NCI-H1105 (cell line): ENCODE results near the gene PLCB3.
"Not testable (repeated sequence)": the region's sequence is repeated elsewhere in the genome, so short reads cannot be mapped to it uniquely, and the experiment has no call there.

ENCODE experiments used
- DNase-seq: peaks from one replicate; lab custom pipeline; 2025; lab: John Stamatoyannopoulos, UW

PLCB3 gene

DNA sequence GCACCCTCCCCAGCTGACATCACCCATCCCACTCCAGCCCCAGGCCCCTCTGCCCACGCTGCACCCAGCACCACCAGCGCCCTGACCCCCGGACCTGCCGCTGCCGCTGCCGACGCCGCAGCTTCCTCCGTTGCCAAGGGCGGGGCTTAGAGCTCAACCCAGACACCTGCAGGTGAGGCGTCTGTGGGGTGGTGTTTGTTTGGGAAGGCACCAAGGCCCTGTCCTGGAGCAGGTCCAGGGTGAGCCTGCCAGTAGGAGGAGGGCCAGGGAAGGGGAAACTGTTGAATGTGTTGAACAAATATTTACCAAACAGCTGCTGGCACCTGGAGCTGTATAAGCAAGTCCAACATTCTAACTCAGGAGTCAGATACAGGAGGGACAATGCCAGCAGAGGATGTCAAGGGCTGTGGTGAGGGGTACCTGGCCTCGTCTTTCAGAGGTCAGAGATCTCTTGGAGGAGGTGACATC lies 13.8 kb upstream of the PLCB3 start:
- DNase-seq, result peak; percentile 93

DNA sequence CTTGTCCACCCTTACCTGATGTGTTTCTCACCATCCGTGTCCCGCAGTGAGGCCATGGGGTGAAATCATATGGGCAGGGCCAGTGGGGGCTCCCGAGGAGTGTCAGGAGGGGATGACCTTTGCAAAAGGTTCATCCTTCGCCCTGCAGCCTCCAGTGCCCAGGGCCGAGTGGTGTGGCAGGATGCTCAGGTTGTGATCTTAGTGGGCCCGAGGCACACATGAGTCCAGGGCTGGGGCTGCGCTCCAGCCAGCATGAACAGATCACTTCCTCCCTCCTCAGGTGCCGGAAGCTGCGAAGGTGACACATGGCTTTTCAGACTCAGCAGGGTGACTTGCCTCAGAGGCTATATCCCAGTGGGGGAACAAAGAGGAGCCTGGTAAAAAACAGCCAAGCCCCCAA lies 13.3 kb upstream of the PLCB3 start:
- DNase-seq, result no peak

DNA sequence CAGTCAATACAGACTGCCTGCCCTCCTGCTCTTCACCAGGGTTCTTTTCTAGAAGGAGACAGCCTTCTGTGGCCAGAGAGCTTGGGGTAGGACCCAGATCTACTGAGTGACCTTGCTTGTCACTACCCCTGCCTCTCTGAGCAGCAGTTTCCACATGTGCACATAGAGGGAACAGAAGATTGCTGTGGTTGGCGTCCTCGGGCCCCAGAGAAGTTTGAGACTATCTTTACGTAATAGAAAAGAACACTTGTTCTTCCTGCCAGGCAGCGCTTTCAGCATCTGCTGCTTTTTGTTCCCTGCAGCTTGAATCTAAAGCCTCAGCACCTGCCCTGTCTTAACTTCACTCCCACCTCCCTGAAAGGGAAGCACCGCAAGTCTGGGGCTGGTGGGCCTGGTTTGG lies 12.3 kb upstream of the PLCB3 start:
- DNase-seq, result no peak

DNA sequence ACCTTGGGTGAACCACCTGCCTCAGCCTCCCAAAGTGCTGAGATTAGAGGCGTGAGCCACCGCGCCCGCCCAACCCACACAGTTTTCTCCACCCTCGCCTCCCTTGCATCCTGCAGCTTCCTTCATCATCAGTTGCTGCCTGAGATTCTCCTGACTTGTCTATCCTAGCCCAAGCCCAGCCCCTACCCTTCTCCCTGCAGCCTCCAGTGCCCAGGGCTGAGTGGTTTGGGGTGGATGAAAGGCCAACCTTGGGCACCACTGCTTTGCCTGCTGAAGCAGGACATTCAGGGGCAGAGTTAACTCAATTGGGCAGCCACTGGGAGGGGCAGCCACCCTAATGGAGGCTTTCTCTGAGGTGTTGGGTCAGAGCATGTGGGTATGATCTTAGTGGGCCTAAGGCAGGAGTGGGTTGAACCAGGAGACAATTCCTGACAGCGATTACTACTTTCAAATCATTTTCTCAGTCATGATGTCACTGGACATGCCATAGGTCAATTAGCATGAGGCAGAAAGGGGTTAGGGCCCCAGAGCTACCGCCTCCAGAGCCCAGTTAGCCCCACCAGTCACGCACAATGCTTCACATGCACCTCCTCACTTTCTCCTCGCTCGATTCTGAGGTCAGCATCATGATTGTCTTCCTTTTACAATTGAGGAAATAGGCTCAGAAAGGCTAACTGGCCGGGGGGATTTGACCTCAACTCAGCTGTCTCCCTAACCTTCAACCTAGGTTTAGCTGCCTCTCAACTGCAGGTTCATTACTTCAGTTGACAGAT lies 11.5 kb upstream of the PLCB3 start:
- no peak for DNase-seq

DNA sequence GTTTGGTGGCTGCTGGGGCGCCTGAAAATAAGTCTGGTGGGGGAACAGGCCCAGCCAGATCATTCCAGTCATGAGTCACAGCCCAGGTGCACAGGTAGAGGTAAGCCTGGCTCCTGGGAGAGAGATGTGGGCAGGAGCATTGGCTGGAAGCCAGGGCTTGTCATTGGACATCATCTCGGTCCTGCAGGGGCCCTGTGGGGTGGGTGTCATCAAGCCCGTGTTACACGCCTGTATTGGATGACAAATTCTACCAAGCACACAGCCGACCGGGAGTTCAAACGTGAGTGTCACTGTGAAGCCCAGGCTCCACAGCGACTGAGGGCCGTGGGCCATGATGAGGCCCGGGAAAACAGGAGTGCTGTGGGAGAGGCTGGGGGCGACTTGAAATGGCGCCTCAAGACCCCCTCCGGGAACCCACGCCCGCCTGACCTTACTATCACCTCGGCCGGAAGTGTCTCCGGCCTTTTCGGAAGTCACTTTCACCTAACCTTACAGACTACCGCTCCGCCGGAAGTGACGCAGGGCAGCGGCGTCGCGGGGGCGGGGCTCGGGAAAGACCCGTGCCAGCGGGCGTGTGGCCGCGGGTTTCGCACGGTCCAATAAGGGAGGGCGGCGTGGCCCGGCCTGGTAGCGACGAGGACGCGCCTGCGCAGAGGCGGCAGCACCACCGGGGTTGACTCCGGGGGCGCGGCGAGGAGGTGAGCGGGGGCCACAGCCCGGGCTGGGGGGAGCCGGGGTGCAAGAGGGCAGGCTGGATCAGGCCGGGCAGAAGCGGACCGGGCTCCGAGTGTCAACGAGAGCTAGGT lies 10.7 kb upstream of the PLCB3 start, which contains the start of gene FKBP2:
Gene FKBP2 (plus strand): TSS at position 661 of the 806 bp plus-strand sequence. CDS start 1,293 bp downstream, outside the sequence.
- peak; percentile 96 for DNase-seq

DNA sequence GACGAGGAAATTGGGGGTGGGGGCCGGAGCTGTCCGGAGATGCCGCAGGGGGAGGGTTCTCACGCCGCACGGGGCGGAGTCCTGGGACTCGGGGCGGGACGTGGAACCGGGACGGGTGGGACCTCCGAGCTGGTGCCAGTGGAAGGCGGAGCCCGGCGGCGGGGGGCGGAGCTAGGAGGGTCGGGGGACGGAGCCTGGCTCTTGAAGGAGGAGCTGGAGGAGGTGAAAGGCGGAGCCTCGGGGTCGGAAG lies 10.2 kb upstream of the PLCB3 start:
- peak; percentile 97 for DNase-seq

DNA sequence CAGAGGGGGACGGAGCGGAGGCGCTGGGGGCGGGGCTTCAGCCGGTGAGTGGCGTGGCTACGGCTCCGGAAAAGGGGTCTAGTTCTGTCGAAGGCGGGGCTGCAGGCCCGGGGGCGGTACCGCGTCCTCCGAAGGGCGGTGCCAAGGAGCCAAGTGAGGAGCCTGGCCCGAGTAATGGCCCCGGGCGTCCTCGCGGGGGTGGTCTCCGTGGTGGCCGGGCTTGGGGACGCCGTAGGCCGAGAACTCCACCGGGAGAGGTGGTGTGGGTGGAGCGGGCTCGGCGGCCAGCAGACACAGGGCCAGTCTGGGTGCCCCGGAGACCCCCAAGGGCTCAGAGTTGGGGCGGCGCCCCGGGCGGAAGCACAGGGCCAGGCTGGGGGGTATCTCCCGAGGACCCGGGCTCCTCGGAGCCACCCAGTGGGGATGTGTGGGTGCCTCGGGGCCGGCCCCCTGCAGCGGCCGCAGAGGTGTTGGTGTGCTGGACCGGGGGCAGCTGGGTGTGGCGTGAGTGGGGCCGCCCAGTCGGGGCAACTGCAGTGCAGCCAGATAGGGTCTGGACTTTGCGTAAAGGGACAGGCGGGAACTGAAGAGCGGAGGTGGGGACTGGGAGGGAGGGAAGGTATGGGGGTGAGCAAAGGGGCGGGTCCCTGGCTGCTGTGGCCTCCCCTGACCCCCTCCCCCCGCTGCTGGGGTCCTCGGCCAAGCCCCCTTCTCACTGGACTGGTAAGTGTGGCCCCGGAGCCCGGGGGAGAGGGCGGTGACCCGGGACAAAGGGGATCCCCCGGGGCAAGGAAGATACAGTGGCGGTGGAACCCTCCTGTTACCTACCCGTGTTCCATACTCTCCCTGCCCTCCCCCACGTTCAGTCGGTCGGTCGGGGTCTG lies 9.6 kb upstream of the PLCB3 start:
- no peak for DNase-seq

DNA sequence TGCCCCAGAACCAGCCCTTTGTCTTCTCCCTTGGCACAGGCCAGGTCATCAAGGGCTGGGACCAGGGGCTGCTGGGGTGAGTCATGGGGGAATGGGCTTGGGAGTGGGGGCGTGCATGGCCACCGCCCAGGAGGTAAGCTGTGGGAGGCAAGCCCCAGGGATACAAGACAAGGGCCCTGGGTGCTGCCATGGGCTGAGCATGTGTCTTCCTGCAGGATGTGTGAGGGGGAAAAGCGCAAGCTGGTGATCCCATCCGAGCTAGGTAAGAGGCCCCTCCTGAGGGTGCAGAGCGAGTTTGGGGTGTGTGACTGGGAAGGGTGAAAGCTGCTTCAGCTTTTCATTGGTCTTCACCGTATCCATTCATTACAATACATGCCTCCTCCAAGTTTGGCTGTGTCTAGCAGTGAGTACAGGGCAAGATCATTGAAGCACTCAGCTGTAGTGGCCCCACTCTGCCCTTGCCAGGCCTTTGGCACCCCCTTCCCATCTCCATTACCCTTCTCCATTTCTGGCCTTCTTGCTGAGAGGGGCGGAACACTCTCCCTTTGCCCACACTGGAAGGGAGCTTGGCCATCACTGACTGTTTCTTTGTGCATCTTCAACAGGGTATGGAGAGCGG lies 8.0 kb upstream of the PLCB3 start:
- DNase-seq, result no peak

DNA sequence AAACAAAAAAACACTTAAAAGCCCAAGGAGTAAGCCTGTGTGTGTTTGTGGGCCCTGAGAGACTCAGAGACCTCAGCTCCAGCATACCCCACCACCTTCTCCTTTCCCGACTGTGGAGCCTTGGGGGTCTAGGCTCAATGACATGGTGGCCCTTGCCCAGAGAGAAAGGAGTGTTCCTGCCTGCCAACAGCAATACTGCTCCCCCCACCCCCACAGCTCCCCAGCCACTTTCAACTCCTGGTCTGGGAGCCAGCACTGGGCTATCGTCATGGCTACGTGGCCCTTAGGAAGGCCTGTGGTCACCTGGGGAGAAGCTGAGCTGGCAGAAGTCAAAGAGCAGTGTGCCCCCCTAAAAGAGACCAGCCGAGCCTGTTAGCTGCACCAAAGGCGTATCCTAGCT lies 7.2 kb upstream of the PLCB3 start:
- DNase-seq, result no peak

DNA sequence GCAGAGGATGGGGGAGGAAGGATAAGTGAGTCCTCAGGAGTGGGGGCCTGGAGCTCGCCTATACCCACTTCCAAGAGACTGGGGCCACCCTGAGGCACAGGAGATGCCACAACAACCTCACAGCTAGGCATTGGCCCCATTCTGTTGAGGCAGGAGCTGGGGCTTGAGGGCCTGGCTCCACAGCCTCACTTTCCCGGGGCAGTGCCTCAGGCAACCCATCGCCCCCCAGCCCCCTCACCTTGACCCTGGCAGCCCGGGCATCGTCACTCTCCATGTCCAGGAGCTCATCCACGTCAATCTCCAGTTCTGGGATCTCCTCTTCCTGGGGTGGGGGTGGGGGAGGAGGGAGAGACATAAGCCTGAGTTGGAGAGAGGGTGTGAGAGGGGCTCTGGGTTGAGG lies 6.4 kb upstream of the PLCB3 start:
- DNase-seq, result no peak

DNA sequence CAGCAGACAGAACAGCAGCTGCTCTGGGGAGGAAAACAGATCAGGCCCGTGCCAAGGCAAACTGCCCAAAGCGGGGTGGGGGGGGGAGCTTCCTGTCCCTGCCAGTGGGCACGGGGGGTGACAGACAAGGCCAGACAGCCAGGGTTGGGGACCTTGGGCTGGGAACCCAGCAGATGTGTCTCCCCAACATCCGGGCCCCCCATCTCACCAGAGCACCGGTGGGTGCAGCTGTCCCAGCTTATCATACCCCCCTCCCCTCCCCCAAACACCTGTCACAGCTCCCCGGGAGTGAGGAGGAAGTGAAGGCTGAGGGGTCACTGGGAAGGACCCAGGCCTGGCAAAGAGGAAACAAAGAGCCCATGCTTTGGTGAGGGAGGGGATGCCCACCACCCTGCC lies 5.9 kb upstream of the PLCB3 start:
- no peak for DNase-seq

DNA sequence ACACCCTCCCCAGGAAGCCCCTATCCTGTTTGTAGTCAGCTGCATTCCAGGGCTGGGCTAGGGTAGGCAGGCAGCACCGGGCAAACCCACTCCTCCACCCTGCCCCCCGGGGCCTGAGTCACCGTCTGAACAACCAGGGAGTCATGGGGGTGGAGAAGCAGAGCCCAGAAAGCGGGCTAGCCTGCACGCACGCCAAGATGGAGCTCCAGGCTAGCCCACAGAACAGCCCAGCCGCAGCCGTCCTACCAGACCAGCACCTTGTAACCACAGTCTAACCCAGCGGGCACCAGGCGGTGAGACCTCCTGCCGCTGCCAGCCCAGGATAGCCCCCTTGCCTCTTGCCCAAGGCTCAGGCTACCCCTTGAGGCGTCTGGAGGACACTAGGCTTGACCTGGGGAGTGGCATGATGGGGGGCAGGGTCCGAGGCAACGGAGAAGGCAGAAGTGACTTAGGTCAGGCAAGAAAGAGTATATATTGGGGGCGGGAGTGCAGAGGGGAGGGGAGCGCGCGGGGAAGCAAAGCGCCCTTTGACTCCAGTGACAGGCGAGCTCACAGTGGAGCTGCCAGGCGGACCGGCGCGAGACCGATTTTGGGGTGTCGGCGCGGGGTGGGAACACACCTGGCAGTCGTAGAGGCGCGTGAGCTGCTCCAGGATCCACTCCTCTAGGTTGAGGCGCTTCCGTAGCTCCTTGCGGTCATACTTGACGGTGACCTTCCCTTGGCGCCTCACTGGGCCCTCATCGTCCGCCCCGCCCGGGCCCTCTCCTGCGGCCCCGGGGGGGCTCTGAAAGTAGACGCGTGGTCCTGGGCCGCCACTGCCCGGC lies 5.3 kb upstream of the PLCB3 start:
- no peak for DNase-seq

DNA sequence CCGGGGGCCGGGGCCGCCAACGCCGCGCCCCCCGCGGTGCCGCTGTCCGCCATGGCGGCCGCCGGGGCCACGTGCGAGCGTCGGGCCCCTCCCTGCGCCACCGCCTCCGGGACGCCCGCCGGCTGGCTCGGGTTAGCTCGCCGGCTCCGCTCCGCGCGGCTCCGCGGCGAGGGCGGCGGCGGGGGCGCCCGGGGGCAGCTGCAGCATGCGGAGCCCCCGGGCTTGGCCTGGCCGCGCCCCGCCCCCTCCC lies 4.8 kb upstream of the PLCB3 start:
- not testable (repeated sequence) for DNase-seq

DNA sequence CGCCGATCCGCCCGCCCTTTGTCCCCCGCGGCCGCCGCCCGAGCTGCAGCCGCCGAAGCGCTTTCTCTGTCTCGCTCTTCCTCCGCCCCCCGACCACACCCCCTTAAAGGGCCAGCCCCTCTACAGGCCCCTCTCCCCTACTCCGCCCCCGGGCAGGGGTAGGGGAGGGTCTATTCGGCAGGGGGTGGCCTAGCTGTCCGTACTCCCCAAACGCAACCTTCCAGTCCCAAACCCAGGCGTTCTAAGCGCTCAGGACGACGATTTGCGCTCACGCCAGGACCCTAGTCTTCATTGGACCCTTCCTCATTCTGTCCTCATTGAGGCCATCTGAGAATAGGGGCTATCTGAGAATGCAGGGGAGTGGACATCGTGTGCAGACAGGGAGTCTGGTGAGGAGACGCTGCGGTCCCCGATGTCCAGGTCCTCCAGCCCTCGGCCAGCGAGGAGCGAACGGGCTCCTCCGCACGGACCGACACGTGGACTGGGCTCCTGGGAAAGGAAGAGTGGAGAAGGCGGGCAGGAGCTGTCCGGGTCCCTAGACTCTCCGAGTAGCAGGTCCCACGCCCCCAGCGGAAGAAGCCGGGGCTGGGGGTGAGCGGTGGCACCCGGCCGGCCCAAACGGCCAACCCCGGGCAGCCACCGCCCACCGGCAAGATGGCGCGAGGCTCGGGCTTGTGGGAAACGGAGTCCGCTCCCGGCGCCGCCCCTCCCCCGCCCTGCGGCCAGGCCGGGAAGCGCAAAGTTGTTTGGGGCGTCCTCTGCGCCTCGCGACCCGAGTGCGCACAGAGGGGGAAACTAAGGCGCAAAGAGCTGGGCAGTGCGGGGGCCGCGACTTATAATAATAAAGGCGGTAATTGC lies 4.2 kb upstream of the PLCB3 start, which contains the start of gene PPP1R14B:
Gene PPP1R14B (minus strand): TSS at position 73 of the 858 bp plus-strand sequence. CDS start 270 bp downstream, outside the sequence.
- DNase-seq, result peak; percentile 65

DNA sequence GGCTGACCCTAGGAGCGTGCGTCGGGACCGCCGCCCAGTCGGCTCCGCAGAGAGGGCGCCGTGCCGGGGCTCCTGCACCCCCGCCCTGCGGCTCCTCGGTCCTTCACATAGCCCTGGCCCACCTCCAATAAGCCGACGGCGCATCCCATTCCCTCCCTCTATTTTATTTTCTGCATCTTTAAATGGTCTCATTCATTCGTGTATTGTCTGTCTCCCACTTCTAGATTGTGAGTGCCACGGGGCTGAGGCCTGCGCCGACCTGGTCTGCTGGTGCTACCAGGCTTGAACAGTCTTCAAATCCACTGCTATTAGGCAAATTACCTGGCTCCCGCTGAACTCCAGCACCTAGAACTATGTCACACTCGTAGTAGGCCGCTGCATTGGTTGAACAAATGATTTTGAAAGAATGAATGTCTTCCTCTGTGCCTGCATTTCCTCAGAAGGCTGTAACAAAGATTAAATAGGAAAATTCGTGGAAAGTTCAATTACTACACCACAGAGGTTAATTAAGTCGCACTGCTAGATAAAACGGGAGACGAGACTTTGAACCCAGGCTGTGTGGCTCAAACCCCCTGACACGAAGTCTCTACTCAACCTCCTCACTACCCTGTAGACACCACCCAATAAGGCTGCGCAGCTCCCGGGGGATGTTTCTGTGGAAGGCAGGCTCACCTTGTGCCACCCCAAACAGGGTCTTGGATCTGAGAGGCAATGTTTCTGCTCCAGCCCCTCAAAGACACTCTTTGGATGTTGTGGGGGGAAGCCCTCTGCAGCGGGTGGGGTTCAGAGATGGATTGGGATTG lies 3.4 kb upstream of the PLCB3 start:
- DNase-seq, result no peak

DNA sequence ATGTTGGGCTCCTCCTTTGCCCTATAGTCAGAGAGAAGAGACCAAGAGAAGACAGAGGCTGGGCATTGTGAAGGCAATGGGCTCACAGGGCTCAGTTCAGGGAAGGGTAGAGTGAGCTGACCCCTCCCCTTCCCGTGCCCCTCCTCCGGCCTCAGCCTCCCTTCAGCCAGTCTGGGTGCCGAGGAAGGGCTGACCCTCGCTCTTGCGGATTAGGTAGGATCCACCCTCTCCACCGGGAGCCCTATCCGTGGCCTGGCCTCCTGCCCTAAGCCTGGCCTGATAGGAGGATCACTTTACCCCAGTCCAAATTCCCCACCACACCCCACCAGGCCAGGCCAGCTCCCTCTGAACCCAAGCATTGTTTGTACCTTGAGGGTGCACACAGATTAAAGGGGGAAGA lies 2.8 kb upstream of the PLCB3 start:
- no peak for DNase-seq

DNA sequence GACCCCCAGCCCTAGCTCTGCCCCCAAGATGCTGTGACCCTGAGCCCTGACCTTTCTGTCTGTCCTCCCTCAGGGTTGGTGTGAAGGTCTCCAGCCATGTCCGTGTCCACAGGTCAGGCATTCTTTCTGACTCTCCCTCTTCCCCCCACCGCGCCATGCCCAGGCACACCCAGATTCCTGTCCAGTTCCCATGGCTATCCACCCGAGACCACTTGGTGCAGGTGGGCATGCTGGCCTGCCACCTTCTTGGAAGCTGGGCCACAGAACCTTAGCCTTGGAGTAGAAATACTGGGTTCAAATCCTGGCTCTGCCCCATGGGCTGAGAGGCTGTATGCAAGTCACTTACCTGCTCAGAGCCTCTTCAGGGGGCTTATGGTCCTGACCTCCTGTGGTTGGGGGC lies 2.3 kb upstream of the PLCB3 start:
- DNase-seq, result no peak

DNA sequence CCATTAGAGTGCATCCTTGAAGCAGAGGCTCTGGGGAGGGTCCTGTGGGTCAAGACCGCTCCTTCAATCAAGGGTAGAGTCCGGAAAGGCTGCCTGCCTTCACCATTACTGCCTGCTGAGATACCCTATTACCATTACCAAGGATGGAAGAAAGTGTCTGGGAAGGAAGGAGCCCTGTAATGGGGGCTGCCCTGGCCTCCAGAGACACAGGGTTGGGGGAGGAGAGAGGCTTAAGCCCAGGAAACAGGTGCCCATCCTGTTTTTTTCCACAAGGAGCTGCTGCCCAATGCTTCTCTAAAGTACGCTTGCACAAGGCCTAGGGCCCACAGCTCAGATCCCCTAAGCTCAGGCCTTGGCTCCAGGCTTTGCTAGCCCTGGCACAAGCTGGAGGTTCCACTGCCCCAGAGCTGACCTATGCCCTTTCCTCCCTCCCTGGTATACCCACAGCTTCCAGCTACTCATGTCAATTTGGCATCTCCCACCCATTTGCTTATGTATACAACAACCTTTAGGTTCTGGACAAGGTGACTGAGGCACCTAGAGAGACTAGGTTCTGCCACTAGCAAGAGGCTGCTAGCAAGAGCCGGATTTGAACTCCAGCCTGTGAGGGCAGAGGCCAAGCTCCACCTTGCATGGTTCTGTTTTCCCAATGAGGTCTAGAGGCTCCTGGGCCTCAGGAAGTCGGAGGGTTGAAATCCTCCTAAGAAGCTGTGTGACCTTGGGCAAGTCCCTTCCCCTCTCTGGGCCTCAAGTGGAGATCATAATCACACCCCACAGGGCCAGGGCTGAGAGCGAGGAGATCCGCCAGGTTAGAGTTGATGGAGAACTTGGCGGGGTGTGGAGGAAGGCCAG lies 1.5 kb upstream of the PLCB3 start:
- DNase-seq, result no peak
